Measurements from ENCODE around the gene PRR5. TPM values are rescaled to one million over a fixed set of nuclear protein-coding genes. Genes with fewer than 3 reads are reported as not detected.
A peak's percentile ranks its signal among the peaks of the same experiment; 100 is the strongest.

PRR5 gene
- total and polyA plus RNA-seq, 2 donors from 2014 or later: 24.0 to 46.0 TPM

DNA sequence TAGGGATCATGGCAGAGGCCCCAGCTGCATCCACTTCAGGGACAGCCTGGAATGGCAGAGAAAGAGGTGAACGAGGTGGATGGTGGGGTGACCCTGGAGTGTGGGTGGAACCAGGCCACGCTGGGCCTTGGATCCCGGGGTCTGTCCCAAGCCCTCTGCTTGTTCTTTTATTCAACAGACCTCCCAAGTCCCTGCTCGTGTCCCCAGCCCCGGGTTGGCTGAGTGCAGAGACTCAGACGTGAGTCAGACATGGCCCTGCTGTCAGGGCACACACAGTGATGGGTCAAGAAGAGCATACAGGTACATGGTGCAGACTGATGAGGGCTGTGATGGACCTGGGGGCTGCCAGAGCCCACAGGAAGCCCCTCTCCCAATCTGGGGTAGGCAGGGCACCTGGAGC, 57.0 kb downstream of the PRR5 start:
- TF ChIP-seq, protein P1, sequence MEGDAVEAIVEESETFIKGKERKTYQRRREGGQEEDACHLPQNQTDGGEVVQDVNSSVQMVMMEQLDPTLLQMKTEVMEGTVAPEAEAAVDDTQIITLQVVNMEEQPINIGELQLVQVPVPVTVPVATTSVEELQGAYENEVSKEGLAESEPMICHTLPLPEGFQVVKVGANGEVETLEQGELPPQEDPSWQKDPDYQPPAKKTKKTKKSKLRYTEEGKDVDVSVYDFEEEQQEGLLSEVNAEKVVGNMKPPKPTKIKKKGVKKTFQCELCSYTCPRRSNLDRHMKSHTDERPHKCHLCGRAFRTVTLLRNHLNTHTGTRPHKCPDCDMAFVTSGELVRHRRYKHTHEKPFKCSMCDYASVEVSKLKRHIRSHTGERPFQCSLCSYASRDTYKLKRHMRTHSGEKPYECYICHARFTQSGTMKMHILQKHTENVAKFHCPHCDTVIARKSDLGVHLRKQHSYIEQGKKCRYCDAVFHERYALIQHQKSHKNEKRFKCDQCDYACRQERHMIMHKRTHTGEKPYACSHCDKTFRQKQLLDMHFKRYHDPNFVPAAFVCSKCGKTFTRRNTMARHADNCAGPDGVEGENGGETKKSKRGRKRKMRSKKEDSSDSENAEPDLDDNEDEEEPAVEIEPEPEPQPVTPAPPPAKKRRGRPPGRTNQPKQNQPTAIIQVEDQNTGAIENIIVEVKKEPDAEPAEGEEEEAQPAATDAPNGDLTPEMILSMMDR (IDR thresholded peaks at IDR 0.05; ENCODE audit: borderline replicate concordance, extremely low read depth, insufficient read depth): no peak
- FAIRE-seq (no peak), DNase-seq (peak in 1 of 5 donors; percentile 50)
- Histone ChIP-seq H3K4me3 (ENCODE audit: low read length in 3 of 3) (no peak overlapping the region), H3K36me3 (ENCODE audit: control insufficient read depth in 2 of 3, insufficient read depth in 3 of 3, low read length in 3 of 3) (no peaks in the 10 kb centered on the region), H3K4me1 (ENCODE audit: control insufficient read depth in 2 of 3, insufficient read depth in 2 of 3, low read depth in 1 of 3, low read length in 3 of 3) (peaks cover 2 to 30% (median 15%) of the 10 kb centered on the region in 3 donors), H3K27me3 (ENCODE audit: control insufficient read depth, insufficient read depth, low read length) (no peaks in the 10 kb centered on the region), H3K9me3 (ENCODE audit: control insufficient read depth in 2 of 3, insufficient read depth in 1 of 3, low read length in 3 of 3) (no peaks in the 10 kb centered on the region), H3K9ac (ENCODE audit: low read length in 3 of 3) (no peak overlapping the region), H3K27ac (ENCODE audit: low read depth in 2 of 2, low read length in 2 of 2) (no peak overlapping the region)
- intact Hi-C loops (cut with DNase I): no loop called here

DNA sequence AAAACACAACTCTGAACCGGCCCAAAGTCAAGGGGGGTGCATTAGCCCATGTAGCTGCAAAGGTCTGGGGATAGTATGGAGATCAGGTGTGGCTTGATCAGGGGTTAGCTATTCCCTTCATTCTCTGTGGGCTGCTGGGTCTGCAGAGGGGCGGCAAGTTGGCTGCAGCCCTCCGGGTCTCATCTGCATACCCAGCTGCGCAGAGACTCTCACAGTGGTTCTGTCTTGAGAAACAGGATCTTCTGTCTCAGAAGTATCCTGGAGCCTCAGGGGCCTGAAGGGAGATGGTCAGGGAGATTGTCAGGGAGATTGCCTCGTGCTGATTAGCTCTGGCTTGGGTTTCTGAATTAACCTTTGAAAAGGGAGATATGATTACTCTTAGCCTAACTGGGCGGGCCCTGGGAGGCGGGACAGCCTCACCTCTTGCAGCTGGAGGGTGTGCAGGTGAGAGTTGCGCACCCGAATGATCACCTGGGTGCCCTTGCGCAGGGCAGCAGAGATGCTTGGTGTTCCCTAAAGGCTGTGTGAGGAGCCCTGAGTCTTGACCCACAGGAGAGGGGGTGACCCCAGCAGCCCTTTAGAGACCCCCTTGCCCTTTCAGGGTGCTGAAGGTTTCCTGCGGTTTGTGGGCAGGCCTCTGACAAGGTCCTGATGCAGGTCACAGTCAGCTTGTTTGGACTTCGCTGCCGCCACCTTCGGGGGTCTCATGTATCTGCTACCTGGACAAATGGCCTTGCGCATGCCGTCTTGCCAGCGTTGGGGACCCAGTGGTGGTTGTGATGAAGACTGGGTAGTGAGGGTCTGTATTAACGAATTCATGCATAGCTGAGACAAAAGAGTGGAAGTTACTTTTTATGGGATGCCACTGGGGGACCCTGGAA, 57.7 kb downstream of the PRR5 start:
- Histone ChIP-seq H3K4me1 (ENCODE audit: control insufficient read depth in 2 of 3, insufficient read depth in 2 of 3, low read depth in 1 of 3, low read length in 3 of 3) (peaks cover under 1 to 27% (median 10%) of the 10 kb centered on the region in 3 donors), H3K9ac (ENCODE audit: low read length in 3 of 3) (no peak overlapping the region), H3K27me3 (ENCODE audit: control insufficient read depth, insufficient read depth, low read length) (no peaks in the 10 kb centered on the region), H3K27ac (ENCODE audit: low read depth in 2 of 2, low read length in 2 of 2) (no peak overlapping the region), H3K4me3 (ENCODE audit: low read length in 3 of 3) (no peak overlapping the region), H3K36me3 (ENCODE audit: control insufficient read depth in 2 of 3, insufficient read depth in 3 of 3, low read length in 3 of 3) (no peaks in the 10 kb centered on the region), H3K9me3 (ENCODE audit: control insufficient read depth in 2 of 3, insufficient read depth in 1 of 3, low read length in 3 of 3) (no peaks in the 10 kb centered on the region)
- TF ChIP-seq, protein P1 (IDR thresholded peaks at IDR 0.05; ENCODE audit: borderline replicate concordance, extremely low read depth, insufficient read depth): no peak
- intact Hi-C loops (cut with DNase I): no loop called here
- no peak for FAIRE-seq
- peak in 2 of 5 donors; percentile 28 to 51 for DNase-seq

DNA sequence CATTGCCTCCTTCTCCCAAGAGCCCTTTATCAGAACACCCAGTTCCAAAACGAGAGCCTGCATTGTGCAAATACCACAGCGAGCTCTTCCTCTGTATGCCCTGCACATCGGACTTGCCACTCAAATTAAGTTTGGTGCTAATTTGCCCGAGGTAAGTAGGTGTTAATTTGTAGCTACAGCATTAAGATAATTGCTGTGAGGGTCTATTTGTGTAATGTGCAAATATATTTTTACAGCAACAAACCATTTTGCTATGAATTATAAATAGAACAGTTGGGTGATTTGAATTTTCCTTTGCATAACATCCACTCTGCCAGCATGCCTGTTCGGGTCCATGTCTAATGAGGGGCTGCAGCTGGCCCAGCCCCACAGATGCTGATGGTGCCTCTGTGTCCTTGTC, 58.5 kb downstream of the PRR5 start:
- no peak overlapping the region for H3K9ac ChIP-seq (ENCODE audit: low read length in 3 of 3)
- intact Hi-C loops (cut with DNase I): no loop called here
- no peaks in the 10 kb centered on the region for H3K9me3 ChIP-seq (ENCODE audit: control insufficient read depth in 2 of 3, insufficient read depth in 1 of 3, low read length in 3 of 3)
- no peak for DNase-seq
- no peak overlapping the region for H3K4me3 ChIP-seq (ENCODE audit: low read length in 3 of 3)
- TF ChIP-seq, protein P1 (IDR thresholded peaks at IDR 0.05; ENCODE audit: borderline replicate concordance, extremely low read depth, insufficient read depth): no peak
- H3K27ac ChIP-seq (ENCODE audit: low read depth in 2 of 2, low read length in 2 of 2): no peak overlapping the region
- H3K36me3 ChIP-seq (ENCODE audit: control insufficient read depth in 2 of 3, insufficient read depth in 3 of 3, low read length in 3 of 3): no peaks in the 10 kb centered on the region
- no peaks in the 10 kb centered on the region for H3K27me3 ChIP-seq (ENCODE audit: control insufficient read depth, insufficient read depth, low read length)
- FAIRE-seq: no peak
- peaks cover 0 to 19% (median 5%) of the 10 kb centered on the region in 3 donors for H3K4me1 ChIP-seq (ENCODE audit: control insufficient read depth in 2 of 3, insufficient read depth in 2 of 3, low read depth in 1 of 3, low read length in 3 of 3)
